Gastrocnemius medialis (tissue), 4 donors: ENCODE data around the gene NUDCD3.

ENCODE experiments used
- CTCF ChIP-seq, 5 experiments: fragments of 450-650 bp in 3 of 5; fragments of 200-600 bp in 2 of 5; sonication (generic) in 2 of 5; IDR thresholded peaks in 4 of 5; conservative IDR thresholded peaks in 1 of 5; 1 replicate in 4 of 5; 2 replicates in 1 of 5; pipeline ENCODE4 v1.5.1; 2016 to 2019; ENCODE audit warnings: antibody characterized with exemption in 5 of 5, mild to moderate bottlenecking in 3 of 5, moderate library complexity in 3 of 5
- POLR2A ChIP-seq, 2 donors: fragments of 450-650 bp; IDR thresholded peaks; one replicate each; pipeline ENCODE4 v1.6.1; 2017; ENCODE audit warnings: antibody characterized with exemption in 2 of 2, mild to moderate bottlenecking in 2 of 2, moderate library complexity in 2 of 2

GRCh38 chr7:44329888-44330287 is 160.6 kb downstream of the NUDCD3 start:
- TF ChIP-seq CTCF (IDR thresholded peaks at IDR 0.05 in 4 of 5, conservative IDR thresholded peaks at IDR 0.05 in 1 of 5) = no peak
- no peak for TF ChIP-seq POLR2A (IDR thresholded peaks at IDR 0.05)
